Gastroesophageal sphincter (tissue), 4 donors: ENCODE results near the gene IKZF3. TPM values are rescaled to one million over a fixed set of nuclear protein-coding genes. Genes with fewer than 3 reads are reported as not detected.
"Not testable (repeated sequence)": the region's sequence is repeated elsewhere in the genome, so short reads cannot be mapped to it uniquely, and the experiment has no call there.

Source experiments
- ATAC-seq: fragments of 150-250 bp; one replicate; pipeline ENCODE4 v1.9.1; 2016; ENCODE audit warnings: mild to moderate bottlenecking, moderate library complexity
- H3K27ac ChIP-seq, 4 donors: fragments of 200-600 bp; sonication (generic) in 3 of 4; 1 replicate in 3 of 4; 2 replicates in 1 of 4; pipeline ENCODE4 v1.5.1; 2016 to 2019
- H3K27me3 ChIP-seq: fragments of 200-600 bp; sonication (generic); one replicate; pipeline ENCODE4 v1.5.1; 2019
- H3K36me3 ChIP-seq, 2 donors: fragments of 200-600 bp; sonication (generic); one replicate each; pipeline ENCODE4 v1.5.1; 2019; ENCODE audit warnings: control low read depth in 1 of 2
- H3K4me1 ChIP-seq, 3 donors: fragments of 200-600 bp; sonication (generic); 1 replicate in 2 of 3; 2 replicates in 1 of 3; pipeline ENCODE4 v1.5.1; 2016 to 2019; ENCODE audit warnings: control low read depth in 2 of 3
- H3K4me3 ChIP-seq, 2 donors: fragments of 200-600 bp; sonication (generic); one replicate each; pipeline ENCODE4 v1.5.1; 2019; ENCODE audit warnings: mild to moderate bottlenecking in 1 of 2, moderate library complexity in 1 of 2
- H3K9me3 ChIP-seq, 3 donors: fragments of 200-600 bp; sonication (generic); one replicate each; pipeline ENCODE4 v1.5.1; 2017 to 2019; ENCODE audit warnings: control low read depth in 2 of 3
- CTCF ChIP-seq, 4 experiments: fragments of 200-600 bp in 2 of 4; fragments of 450-650 bp in 2 of 4; sonication (generic) in 1 of 4; IDR thresholded peaks; one replicate each; pipeline ENCODE4 v1.5.1; 2017 to 2019; ENCODE audit warnings: antibody characterized with exemption in 4 of 4, mild to moderate bottlenecking in 2 of 4, moderate library complexity in 2 of 4
- EP300 ChIP-seq: sonication (generic); formaldehyde crosslinking; IDR thresholded peaks from one replicate; pipeline ENCODE4 v1.6.1; 2017; ENCODE audit warnings: antibody characterized with exemption, mild to moderate bottlenecking
- POLR2A ChIP-seq, 2 donors: fragments of 450-650 bp; IDR thresholded peaks; one replicate each; pipeline ENCODE4 v1.6.1; 2017; ENCODE audit warnings: antibody characterized with exemption in 2 of 2, mild to moderate bottlenecking in 2 of 2, moderate library complexity in 1 of 2
- POLR2AphosphoS5 ChIP-seq: sonication (generic); formaldehyde crosslinking; IDR thresholded peaks from one replicate; pipeline ENCODE4 v1.6.1; 2017; ENCODE audit warnings: antibody characterized with exemption
- WGBS, 2 donors: methylation state at CpG; one replicate each; pipeline ENCODE4 v1.1.5; 2018; ENCODE audit warnings: low coverage in 1 of 2; 5-methylcytosine and 5-hydroxymethylcytosine counted together
- total RNA-seq, 4 donors: library from RNA; depleted of rRNA; stranded (reverse); fragments of >200 nt; gene quantifications; one replicate each; pipeline ENCODE4 v1.1.0, GENCODE V29; 2016

IKZF3 gene
- total RNA-seq, 4 donors from 2014 or later: 0.62 to 1.5 (median 0.95) TPM

- Histone ChIP-seq H3K4me1 (peaks cover 0 to 20% (median 14%) of the 10 kb centered on the region in 3 donors), H3K27ac (no peak overlapping the region), H3K27me3 (peaks cover 15% of the 10 kb centered on the region), H3K36me3 (no peaks in the 10 kb centered on the region), H3K9me3 (no peaks in the 10 kb centered on the region), H3K4me3 (no peak overlapping the region)
- 55 to 57% methylated on average over 6 to 7 of the region's 10 CpGs for WGBS, 2 donors
- no peak for TF ChIP-seq POLR2AphosphoS5
- no peak for TF ChIP-seq EP300
- TF ChIP-seq CTCF (IDR thresholded peaks at IDR 0.05): no peak
- no peak for TF ChIP-seq POLR2A (IDR thresholded peaks at IDR 0.05)
- ATAC-seq: no peak
Measured at GRCh38 chr17:39751637-39752036, 112.5 kb downstream of the IKZF3 start.

GRCh38 chr17:39751016-39751543 is 113.0 kb downstream of the IKZF3 start:
- ATAC-seq: no peak
- Histone ChIP-seq H3K36me3 (no peaks in the 10 kb centered on the region), H3K27ac (no peak overlapping the region), H3K4me1 (peaks cover 0 to 20% (median 14%) of the 10 kb centered on the region in 3 donors), H3K4me3 (no peak overlapping the region), H3K27me3 (peaks cover 15% of the 10 kb centered on the region), H3K9me3 (no peaks in the 10 kb centered on the region)
- TF ChIP-seq POLR2AphosphoS5: no peak
- no peak for TF ChIP-seq CTCF (IDR thresholded peaks at IDR 0.05)
- TF ChIP-seq POLR2A (IDR thresholded peaks at IDR 0.05): no peak
- no peak for TF ChIP-seq EP300
- WGBS, 2 donors: 33% methylated on average over 1 of the region's 5 CpGs; no CpG with 5 or more reads in 1 of the 2 donors

- Histone ChIP-seq H3K27me3 (peaks cover 19% of the 10 kb centered on the region), H3K27ac (no peak overlapping the region), H3K4me1 (peaks cover 0 to 18% (median 14%) of the 10 kb centered on the region in 3 donors), H3K4me3 (no peak overlapping the region), H3K9me3 (no peaks in the 10 kb centered on the region), H3K36me3 (no peaks in the 10 kb centered on the region)
- no peak for ATAC-seq
- no peak for TF ChIP-seq POLR2AphosphoS5
- TF ChIP-seq CTCF (IDR thresholded peaks at IDR 0.05): no peak
- TF ChIP-seq POLR2A (IDR thresholded peaks at IDR 0.05): no peak
- TF ChIP-seq EP300: no peak
- WGBS, 2 donors: no CpG with 5 or more reads among the region's 9 CpGs
Measured at GRCh38 chr17:39750131-39751015, 113.7 kb downstream of the IKZF3 start.

GRCh38 chr17:39748444-39749034 is 115.6 kb downstream of the IKZF3 start:
- not testable (repeated sequence) for H3K27ac ChIP-seq, H3K4me1 ChIP-seq, ATAC-seq, H3K36me3 ChIP-seq, H3K9me3 ChIP-seq, H3K4me3 ChIP-seq
- H3K27me3 ChIP-seq: peaks cover 36% of the 10 kb centered on the region
- 90 to 100% methylated on average over 4 to 8 of the region's 8 CpGs for WGBS, 2 donors

GRCh38 chr17:39747745-39748144 is 116.4 kb downstream of the IKZF3 start:
- no peaks in the 10 kb centered on the region for H3K4me1 ChIP-seq
- WGBS, 2 donors: no CpG with 5 or more reads among the region's 4 CpGs
- no peak overlapping the region for H3K27ac ChIP-seq
- TF ChIP-seq POLR2AphosphoS5: no peak
- no peak for TF ChIP-seq POLR2A (IDR thresholded peaks at IDR 0.05)
- TF ChIP-seq CTCF (IDR thresholded peaks at IDR 0.05): no peak
- TF ChIP-seq EP300: no peak
- ATAC-seq: no peak
- peaks cover 44% of the 10 kb centered on the region for H3K27me3 ChIP-seq
- no peaks in the 10 kb centered on the region for H3K36me3 ChIP-seq
- no peak overlapping the region for H3K4me3 ChIP-seq
- no peaks in the 10 kb centered on the region for H3K9me3 ChIP-seq
